Inflammatory macrophage treated with lipopolysaccharide for 4 hours (primary cell): ENCODE measurements around the gene HACD3.
"Not testable (repeated sequence)": the region's sequence is repeated elsewhere in the genome, so short reads cannot be mapped to it uniquely, and the experiment has no call there.

Experiments
- DNase-seq: peaks from one replicate; pipeline ENCODE4 v3.0.0-alpha.2; 2020

Gene HACD3

DNA sequence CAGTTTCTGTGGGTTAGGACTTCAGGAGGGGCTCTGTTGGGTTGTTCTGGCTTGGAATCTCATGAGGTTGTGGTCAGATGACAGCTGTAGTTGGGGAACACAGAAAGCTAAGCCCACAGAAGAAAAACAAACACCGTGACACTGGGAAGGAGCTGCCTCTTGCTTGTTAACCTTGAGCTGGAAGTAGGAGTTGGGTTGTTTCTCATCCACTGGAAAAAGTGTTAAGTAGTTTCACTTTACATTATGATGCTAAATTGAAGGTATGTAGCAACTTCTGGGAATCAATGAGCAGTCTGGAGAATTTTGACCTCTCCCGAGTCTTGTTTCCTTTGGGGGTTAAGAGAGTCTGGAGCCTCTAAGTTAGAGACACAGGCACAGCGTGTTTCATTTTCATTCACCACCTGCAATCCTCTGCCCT, 20.4 kb downstream of the HACD3 start:
- DNase-seq = no peak

DNA sequence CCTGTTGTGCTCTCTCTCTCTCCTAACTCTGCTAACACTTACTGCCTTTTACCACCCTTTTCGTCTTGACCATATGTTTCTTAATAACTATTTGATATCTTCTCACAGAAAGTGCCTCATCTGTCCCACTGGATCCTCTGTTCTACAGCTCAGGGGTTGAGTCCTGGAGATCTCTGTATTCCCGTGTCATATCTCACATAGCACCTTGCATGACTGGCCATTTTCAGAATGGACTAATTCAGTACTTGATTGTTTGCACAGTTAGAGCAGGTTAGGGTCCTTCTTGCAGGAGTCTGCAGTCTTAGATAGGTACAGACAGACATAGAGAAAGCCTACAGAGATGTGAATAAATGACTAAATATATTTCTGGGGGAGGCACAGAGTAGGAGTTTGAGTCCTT, 20.9 kb downstream of the HACD3 start:
- DNase-seq = no peak

DNA sequence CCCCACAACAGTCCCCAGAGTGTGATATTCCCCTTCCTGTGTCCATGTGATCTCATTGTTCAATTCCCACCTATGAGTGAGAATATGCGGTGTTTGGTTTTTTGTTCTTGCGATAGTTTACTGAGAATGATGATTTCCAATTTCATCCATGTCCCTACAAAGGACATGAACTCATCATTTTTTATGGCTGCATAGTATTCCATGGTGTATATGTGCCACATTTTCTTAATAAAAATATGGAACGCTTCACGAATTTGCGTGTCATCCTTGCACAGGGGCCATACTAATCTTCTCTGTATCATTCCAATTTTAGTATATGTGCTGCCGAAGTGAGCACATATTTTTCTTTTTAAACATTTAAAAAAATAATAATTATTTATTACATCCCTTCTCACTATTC, 22.6 kb downstream of the HACD3 start:
- DNase-seq = not testable (repeated sequence)

DNA sequence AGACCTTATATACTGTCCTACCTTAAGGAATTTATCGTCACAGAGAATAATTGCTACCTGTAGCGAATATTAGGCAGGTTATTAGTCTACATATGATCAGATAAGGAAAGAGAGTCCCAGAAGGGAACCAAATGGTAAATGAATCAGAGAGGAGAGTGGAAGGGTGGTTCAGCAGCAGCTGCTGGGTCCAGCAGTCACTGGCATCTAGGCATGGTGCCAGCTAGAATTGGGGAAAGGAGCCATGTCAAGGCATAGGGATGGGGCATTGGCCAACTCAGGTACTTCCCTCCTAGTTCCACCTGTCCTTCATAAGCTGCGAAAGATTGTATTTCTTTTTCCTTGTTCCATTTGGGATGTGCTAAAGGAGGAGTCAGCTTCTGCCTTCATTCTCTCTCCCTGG, 23.4 kb downstream of the HACD3 start:
- DNase-seq = no peak

DNA sequence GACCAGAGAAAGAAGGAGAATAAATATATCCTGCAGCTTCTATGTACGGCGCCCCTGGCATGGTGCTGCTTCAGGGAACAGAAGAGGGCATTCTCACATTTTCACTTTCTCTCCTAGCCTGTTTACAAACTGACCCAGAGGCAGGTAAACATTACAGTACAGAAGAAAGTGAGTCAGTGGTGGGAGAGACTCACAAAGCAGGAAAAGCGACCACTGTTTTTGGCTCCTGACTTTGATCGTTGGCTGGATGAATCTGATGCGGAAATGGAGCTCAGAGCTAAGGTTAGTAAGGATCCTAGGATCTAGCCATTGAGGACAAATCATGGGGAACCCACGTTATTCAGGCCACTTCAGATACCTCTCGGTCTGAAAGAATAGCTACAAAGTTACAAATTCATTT, 26.4 kb downstream of the HACD3 start:
- DNase-seq = no peak

DNA sequence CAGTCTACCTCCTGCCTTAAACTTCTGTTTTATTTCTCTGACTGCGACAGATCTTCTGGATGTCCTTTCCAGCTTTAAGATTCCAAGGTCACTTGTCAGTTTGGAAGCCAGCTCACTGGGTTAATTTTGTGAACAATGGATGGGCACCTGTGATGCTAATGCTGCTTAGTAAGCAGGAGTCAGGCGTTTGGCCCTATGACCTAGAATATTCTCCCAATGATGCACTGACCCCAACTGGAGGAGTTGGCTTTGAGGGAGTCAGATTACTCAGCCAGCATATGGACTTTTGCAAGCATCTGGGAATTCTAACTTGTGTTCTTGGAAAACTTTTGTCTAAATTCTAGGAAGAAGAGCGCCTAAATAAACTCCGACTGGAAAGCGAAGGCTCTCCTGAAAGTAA, 28.1 kb downstream of the HACD3 start:
- DNase-seq = no peak

DNA sequence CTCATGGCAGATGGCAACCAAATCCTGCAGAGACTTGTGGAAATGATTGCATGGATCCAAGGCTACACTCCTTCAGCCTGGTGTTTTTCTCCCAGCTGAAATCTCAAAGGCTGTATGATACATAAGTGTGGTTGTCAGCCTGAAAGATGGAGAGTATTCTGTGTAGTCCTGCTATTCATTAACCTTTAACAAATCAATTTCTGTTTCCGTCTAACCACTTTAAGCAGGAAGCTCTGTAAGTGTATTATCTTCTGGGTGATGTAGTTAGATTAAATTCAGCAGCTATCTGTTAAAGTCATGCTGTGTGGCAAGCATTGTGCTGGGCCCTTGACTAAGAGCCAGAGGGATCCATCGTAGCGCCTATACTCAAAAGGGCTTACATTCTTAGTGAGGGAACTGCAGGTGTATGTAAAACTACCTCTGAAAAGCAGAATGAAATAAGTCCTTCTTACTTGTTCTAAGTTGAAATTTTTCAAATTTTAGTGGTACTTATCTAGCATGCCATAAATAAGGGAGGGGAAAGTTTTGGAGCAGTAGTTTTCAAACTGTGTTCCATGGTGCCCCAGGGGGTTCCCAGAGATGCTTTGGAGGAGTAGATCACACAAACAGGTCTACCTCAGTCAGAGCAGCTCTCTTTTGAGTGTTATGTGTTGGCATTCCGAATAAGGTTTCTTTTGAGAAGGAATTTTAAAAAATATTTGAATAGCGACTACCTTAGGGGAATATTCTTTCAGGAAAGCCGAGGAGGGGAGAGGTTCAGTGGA, 28.9 kb downstream of the HACD3 start:
- no peak for DNase-seq

DNA sequence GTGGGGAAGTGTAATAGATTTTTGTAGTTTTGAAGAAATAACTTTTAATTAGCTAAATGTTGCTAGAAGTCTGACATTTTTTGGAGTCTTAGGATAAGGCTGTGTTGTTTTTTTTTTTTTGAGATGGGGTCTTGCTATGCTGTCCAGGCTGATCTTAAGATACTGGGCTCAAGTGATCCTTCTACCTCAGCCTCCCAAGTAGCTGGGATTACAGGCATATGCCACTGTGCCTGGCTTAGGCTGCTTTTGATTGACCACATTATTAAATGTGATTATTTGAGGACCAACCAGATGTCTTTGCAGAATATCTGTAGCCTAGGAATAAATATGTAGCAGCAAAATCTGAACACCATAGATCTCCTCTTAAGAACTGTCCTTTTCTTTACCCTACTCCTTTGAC, 29.7 kb downstream of the HACD3 start:
- no peak for DNase-seq

DNA sequence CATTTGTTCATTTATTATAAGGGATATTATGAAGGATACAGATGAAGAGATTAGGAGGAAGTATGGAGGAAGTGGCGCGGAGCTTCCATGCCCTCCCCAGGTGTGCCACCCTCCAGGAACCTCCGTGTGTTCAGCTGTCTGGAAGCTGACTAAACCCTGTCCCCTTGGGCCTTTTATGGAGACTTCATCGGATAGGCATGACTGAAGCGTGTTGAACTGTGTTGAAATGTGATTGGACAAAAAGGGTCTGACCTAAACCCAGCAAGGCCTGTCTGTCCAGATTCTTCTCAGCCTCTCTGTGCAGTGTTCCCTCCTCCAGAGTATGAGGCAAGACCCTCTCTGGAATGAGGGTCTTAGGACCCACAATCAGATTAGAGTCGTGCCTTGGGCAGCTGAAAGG, 31.7 kb downstream of the HACD3 start:
- DNase-seq = no peak

DNA sequence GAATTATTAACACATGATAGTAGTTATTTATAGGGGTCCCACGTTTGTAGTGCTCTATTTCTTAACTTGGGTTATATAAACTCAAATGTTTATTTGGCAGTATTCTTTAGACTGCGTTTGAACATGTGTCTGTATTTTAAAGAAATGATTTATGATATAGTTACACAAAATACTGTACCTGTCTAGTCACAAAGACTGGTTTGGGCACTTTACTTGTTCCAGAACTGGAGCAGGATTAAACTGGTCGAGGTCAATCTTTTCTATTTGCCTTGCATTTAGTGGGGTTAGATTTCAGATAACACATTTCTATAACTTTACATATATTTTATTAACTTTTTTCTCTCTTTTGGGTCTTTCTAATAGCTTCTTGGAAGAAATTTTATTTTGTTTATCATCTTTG, 39.5 kb downstream of the HACD3 start:
- no peak for DNase-seq

DNA sequence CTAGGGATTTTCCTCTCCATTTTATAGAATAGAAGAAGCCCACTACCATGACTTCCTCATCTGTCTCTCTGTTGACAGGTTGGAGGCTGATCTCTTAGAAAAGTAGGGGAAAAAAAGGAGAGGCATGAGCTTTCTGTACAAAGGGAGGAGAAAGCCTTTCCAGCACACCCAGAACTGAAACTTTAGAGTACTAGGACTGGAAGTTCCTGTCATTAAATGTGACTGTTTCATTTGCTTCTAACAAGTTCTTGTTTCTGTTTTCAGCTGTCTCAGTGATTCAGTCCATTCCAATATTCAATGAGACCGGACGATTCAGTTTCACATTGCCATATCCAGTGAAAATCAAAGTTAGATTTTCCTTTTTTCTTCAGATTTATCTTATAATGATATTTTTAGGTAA, 41.7 kb downstream of the HACD3 start:
- DNase-seq = peak; percentile 54

DNA sequence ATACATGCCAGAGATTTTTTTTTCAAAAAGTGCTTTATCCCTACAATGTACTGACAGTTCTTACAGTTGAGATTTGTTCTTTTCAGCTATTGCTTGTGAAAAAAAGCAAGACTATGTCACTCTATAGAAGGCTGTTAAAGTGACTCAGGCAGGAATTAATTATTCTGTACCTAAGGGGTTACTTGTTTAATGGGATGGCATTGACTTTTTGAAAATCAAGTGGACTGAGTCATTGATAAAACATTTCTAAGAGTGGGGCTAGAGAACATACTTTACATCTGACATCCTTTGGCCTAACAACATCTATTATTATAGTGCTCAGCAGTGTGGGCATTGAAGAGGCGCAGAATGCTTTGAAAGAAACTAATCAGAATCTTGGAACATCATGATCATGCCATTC, 46.4 kb downstream of the HACD3 start:
- no peak for DNase-seq

DNA sequence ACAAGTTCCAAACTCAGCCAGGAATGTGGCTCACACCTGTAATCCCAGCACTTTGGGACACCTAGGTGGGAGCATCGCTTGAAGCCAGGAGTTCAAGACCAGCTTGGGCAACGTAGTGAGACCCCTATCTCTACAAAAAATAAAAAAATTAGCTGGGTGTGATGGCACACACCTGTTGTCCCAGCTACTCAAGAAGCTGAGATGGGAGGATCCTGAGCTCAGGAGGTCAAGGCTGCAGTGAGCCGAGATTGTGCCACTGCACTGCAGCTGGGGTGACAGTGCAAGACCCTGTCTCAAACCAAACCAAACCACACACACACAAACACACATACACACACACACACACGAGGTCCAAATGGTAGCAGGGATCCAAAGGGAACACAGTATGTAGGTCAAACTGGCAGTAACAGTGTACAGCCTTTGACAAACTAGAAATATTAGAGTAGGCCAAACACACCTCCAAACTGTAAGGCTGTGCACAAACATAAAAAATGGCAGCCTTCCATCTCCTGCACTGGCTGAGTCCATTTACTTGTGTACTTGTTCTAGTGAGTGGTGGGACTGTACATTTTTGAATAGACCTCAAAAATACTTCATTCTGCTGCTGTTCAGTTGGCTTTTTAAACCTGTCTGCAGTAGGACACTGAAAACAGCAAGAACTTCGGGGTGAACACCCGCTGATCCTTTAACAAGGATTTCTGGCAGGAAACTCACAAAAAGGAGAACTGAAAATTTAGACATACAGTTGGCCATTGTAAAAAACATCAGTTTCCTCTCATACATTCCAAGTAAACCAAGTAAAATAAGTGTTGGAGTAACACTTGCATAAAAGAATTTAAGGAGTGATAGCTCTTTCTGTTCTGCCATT, 47.1 kb downstream of the HACD3 start:
- no peak for DNase-seq

DNA sequence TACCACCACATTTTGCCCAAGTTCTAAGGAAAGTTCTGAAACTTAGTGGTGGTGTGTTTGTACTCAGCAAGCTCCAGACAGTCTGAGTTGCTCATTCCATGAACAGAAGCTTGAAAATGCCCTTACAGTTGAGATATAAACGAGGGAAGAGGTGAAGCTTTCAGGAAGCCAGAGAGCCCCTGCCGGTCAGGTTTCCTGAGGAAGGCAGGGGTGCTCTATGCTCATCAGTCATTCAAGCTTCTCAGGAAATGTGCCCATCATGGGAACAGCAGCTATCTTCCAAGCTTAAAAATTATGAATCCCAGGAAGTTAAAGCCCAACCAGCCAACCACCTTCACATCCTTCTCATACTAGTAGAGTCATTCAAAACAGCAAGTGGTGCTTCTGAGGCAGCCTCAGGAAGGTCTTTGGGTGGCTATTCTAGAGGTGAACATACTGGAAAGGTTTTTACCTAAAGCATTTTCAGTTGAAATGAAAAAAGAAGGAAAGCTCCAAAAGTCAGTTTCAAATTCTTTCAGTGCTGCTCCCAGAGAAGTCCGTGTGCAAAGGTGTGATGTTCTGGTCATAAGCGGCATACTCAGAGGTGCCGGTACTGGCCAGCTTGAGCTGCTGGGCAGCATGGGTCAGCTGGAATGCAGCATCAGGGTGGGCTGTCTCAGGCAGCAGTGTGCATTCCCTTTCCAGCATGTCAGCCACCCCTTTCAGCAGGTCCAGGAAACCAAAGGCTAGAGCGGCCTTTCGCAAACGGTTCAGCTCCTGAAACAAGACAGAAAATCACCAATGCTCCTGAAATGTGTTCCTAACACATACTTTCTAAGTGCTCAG, 48.9 kb downstream of the HACD3 start:
- no peak for DNase-seq

DNA sequence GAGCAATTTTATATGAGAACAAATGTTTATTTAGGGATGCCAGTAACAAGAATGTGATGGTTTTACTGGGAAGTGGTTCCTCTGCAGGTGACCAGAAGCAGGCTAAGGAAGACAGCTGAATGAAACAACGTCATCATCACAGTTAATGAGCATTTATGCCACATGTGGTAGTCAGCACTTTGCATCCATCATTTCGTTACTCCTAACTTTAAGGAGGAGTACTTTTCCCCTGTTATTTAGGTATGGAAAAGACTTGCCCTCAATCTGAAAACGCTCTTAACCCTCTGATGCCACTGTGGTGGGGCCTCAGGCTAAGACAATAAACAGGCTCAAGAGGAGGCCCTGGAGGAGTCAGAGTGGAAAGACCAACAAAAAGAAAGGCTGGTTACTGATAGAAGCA, 49.5 kb downstream of the HACD3 start:
- DNase-seq = no peak

DNA sequence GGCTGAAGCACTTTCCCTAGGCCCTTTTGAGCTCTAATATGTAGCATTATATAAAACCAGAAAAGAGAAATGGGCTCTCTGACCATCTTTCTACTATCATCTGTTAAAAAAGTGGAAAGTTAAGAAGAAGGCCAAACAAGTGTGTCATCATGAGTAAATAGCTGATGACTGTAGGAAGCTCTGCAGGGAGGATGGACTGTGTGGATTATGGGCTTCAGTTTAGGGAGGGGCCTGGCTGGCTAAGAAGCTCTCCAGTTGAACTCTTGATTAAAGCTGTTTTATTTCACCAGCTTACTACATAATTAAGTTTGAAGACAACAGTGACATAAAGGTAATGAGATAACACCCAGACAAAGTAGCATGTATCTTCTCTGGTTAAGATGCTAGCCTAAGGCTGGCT, 50.0 kb downstream of the HACD3 start:
- DNase-seq = no peak

DNA sequence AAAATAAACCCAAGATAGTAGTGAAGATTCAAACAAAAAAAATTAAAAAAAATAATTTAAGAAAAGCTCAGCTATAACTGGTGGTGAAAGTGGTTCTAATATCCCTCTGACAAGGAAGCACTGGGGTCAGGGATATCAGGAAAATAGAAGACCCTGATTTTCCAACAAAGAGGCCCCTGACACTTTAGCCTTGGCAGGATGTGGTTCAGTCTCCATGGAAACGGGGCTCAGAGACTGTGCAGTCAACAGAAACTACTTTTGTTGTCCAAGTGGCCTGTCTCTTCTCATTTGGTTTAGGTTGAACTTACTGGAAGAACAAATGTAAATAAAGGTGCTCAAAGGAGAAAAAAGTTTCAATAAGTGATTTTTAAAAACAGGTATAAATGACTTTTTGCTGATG, 53.4 kb downstream of the HACD3 start:
- no peak for DNase-seq

DNA sequence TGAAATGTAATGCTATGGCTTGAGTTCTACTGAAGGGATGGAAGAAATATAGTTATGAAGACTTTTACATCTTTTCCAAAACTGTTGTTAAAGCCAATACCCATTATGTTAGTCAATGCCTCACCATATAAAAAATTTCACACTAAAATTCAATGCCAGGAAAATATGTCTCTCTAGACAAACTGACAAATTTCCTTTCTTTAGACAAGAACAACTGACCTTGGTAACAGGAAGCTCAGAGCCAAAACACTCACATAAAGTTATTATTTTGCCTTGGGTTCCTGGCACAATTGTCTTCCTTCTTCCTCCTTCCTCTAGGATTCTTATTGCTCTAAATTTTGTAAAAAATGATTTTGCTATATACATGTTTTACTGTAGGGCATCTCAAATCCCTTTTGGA, 54.0 kb downstream of the HACD3 start:
- DNase-seq = no peak

DNA sequence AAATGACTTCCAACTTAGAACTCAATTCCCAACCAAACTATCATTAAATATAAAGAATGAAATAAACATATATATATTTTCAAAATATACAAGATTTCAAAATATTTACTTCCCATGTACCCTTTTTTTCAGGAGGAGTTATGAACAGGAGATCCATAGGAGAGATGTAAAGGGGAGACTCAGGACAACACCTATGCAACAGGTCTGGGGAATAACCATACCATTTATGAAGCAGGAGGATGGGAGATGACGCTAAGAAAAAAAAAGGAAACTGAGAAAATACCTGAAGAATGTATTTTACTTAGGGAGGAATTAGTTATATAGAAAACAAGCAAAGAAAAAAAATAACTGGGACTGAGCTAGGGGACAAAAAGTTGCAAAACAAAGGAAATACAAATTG, 56.8 kb downstream of the HACD3 start:
- no peak for DNase-seq

DNA sequence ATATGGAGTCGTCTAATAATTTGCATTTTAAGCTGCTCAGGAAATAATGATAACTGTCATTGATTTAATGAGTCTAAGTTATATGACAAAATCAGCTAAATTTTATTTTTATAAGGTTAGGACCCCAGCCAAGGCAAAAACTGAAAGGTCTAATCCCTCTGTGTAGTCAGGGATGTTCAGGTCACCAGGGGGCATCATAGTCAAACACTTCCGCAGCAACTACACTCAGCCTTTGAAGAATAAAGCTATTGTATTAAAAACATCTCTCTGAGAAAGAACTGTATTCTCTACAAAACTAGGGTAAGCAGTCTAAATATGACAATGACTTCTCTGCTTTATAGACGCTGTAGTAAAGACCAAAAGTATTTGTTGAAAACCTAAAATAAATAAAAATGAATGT, 65.7 kb downstream of the HACD3 start:
- no peak for DNase-seq

DNA sequence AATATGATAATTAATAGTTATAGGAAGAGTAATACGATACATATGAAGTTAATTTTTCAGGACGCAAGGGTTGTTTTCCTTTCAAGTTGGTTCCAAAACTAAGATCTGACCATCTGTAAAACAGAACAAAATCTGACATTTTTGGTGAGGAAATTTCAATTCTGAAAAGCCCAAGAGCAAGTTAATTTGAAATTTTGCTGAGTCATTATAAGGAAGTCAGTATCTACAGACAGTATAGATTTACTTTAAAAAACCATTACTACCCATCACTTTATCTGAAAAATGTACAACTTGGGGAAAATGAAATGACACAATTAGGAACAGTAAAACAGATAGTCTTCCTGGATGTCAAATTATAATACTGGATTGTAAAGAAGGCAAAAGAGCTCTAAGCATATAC, 68.2 kb downstream of the HACD3 start:
- no peak for DNase-seq

DNA sequence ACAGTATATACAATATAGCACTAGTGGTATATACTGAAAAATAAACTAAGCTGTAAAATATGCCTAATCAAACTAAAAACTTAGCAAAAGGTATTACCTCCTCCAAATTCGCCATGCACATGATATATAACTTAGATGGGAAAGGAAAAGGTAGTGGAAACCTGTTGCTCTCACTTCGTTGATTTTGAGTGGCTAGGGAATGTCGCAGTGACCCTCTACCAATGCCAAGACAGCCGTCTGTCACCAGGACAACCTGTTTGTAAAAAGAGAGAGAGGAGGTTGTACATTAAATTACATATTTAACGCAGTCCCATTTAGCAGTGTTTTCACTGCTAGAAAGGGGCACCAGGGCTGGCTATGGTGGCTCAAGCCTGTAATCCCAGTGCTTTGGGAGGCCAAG, 69.4 kb downstream of the HACD3 start:
- DNase-seq = no peak

DNA sequence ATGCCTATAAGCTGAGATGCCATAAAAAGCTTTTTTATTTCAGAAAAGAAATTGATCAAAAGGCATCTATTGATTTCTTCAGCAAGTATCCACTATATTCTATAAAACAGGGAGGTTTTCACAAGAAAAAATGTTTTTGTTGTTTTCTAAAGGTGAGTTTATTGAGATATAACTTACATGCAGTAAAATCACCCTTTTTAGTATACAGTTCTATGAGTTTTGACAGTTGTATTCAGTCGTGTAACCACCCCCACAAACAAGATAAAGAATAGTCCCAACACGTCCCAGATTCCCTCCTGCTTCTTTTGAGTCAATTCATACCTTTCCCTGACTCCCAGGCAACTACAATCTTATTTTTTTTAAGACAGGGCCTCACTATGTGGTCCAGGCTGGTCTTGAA, 72.9 kb downstream of the HACD3 start:
- DNase-seq = no peak

DNA sequence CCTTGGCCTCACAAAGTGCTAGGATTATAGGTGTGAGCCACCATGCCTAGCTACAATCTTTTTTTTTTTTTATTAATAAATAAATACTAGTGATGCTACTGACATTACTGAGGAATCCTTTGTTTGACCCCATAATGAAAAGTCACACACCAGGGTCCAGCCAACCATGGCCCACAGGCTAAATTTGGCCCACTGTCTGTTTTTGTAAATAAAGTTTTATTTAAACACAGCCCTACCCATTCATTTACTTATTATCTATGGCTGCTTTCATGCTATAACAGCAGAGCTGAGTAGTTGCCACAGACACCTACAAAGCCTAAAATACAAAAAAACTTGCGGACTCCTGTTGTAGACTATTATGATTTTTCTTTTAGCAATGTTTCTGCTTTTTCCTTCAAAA, 73.3 kb downstream of the HACD3 start:
- no peak for DNase-seq
